ENCODE data around the gene RTN4R.

The RTN4R gene

DNA sequence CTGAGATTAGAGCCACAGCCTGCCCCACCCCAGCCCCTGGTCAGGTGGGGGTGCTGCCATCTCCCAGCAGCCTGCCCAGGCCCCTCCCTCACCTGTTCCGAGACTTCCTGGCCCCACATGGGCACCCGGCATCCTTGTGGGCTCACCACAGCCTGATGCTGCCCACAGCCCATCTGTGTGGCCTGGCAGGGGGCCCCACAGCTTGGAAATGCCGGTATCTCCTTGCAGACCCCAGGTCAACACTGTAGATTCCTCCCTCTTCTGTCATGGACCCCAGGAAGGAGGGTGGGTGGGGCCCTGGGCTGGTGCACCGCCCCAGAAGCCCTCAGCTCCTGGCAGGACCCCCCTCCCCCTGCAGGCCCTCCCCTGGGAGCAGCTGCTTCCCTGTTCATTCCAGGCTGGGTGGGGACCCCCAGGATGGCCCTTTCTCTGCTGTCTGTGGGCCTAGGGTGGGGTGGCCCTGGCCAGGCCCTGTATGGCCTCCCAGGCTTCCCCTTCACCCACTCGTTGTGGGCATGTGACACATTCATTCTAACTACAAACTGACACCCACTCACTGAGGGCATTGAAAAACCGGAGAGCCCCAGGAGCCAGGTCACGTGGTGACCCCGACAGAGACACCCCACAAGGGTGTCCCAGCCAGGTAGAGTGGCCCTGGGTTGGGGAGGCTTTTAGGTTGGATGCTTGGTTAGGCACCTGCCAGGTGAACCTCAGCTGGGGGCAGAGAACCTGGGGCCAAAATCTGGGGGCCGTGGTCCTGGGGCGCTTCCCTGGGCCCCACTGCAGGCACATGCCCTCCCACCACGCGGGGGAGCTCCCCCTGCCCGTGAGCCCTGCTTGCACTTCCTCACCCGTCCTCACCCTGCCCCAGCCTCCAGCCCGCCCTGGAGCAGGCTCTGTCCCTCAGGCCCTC is 73.2 kb downstream of the RTN4R start:
- DNase-seq = no peak

DNA sequence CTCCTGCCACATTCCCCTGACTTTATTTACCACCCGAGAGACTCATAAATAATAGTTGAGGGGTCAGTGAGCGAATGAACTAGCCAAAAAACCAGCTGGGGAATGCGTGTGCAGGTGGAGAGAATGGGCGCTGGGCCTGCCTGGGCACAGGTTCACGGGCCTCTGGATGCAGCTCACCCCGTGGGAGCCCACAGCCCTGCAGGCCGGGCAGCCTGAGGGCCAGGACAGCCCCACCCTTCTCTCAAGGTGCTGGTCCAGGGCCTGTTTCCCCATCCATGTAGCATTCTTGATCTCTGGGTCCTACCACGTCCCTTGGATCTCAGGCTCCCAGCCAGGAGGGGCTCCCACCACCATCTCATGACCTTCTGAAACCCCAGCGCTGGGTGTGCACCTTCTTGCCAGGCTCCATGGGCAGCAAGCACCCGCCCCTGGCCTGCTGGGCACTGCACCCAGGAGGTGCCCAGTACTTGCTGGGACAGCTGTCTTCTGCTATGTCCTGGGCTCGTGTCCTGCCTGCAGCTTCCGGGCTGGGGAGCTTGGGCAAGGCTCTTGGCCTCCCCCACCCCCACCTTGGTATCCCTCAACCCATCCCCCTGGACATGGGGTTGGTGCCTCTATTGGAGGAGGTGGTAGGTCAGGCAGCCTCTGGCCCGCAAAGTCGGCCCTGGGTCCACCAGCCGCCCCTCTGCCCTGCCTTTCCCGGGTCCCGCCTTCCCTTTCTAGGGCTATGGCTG is 74.2 kb downstream of the RTN4R start:
- no peak for DNase-seq

DNA sequence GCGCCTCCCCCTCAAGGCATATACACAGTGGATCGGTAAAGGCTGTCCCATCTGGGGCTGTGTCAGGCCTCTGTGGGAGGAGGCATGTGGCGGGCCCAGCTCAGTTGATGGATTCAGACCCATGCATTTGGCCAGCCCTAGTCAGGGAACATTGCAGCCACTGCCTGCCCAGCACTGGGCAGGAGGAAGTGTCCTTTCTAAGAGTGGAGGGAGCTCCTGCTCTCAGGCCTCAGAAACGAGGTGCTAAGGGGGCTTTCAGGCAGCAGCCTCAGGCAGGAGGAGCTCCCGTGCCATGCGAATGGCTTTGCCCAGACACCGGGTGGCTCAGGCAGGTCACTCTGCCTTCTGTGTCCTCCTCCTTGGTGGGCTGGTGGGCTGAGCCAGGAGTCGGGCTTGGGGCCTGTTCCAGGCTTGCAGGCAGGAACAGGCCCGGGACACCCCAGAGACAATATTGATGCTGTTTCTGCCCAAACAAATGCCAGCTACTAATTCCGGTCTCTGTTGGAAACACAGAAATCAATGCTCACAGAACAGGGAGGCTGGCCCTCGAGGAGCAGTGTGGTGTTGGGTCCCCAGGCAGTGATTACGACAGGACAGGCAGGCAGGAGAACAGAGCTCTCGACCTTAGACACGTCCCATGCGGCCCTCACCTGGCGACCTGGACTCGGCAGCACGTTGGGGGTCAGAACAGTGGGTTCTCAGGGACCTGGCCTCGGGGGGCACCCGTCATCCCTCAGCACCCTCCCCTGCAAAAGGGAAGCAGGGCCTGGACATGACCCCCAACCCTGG is 75.0 kb downstream of the RTN4R start:
- DNase-seq = no peak

DNA sequence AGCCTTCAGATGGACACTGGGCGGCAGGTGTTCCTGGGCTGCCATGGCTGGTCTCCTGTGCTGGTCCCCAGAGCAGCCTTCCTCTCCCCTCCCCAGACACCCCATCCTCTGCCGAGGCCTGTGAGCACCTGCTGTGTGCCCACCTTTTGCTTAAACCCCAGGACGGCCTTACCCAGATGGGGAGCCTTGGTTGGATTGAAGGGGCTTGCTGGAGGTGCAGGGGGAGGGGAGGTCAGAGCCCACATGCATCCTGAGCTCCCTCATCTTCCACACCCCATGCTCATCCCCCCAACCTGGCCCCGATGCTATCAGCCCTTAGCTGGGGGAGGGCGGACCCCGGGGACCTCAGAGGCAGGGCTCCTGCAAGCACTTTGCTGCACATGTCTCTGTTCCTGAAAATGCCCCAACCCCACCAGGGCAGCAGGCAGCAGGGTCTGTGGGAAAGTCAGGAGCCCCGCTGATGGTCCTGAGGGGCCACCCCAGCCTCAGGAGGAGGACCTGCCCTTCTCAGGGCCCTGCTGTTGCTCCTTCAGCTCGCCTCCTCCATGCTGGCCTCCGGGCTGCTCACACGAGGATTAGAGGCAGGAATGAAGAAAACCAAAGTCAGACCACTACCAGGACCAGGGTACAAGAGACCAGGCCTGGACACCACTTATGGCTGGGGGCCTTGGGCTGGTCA is 75.7 kb downstream of the RTN4R start:
- no peak for DNase-seq

DNA sequence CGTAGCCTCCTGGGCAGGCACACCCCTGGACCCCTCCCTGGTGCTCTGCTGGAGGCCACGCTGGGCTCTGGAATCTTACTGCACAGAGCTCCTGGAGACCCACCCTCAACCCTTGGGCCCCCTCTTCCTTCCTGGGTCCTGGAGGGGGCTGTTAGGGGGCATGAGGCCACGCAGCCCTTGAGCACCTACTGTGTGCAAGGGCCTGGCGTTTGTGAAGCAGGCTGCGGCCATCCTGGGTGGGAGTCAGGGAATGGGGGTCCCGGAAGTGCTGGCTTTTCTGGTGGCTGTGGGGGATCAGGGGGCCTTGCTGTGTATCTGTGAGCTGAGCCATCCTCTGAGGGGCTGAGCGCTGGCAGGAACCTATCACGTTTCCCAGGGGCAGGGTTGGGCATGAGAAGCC is 76.3 kb downstream of the RTN4R start:
- no peak for DNase-seq

Data from NCI-H2171 treated with DMSO at 0.1 percent for 48 hours (cell line).